Subcutaneous adipose tissue (tissue), 4 donors: Measurements from ENCODE around the gene RPL12. TPM values are rescaled to one million over a fixed set of nuclear protein-coding genes. Genes with fewer than 3 reads are reported as not detected.

ENCODE experiments used
- CTCF ChIP-seq: fragments of 450-650 bp; IDR thresholded peaks from one replicate; pipeline ENCODE4 v1.5.1; 2016; ENCODE audit warnings: low read depth, mild to moderate bottlenecking, control low read depth, antibody characterized with exemption, moderate library complexity
- total RNA-seq, 4 donors: library from RNA; depleted of rRNA; stranded (reverse); fragments of >200 nt; gene quantifications; one replicate each; pipeline ENCODE4 v1.1.0, GENCODE V29; 2016

RPL12 gene
- total RNA-seq, 4 donors from 2014 or later, result 1,869 to 2,956 (median 2,710) TPM

- TF ChIP-seq CTCF, result no peak
Observed at GRCh38 chr9:127422133-127422782, 28.9 kb downstream of the RPL12 start.

- TF ChIP-seq CTCF, result no peak
Observed at GRCh38 chr9:127421057-127421456, 30.1 kb downstream of the RPL12 start.

GRCh38 chr9:127419348-127419747 is 31.9 kb downstream of the RPL12 start:
- no peak for TF ChIP-seq CTCF

GRCh38 chr9:127418037-127418471 is 33.2 kb downstream of the RPL12 start:
- no peak for TF ChIP-seq CTCF

- no peak for TF ChIP-seq CTCF
Observed at GRCh38 chr9:127417131-127418036, 33.8 kb downstream of the RPL12 start.

- TF ChIP-seq CTCF, result no peak
Observed at GRCh38 chr9:127415657-127416056, 35.5 kb downstream of the RPL12 start.

- TF ChIP-seq CTCF, result no peak
Observed at GRCh38 chr9:127415141-127415540, 36.1 kb downstream of the RPL12 start.
